Measurements from ENCODE around the gene PPFIBP1.
"Not testable (repeated sequence)": the region's sequence is repeated elsewhere in the genome, so short reads cannot be mapped to it uniquely, and the experiment has no call there.

PPFIBP1 gene

DNA sequence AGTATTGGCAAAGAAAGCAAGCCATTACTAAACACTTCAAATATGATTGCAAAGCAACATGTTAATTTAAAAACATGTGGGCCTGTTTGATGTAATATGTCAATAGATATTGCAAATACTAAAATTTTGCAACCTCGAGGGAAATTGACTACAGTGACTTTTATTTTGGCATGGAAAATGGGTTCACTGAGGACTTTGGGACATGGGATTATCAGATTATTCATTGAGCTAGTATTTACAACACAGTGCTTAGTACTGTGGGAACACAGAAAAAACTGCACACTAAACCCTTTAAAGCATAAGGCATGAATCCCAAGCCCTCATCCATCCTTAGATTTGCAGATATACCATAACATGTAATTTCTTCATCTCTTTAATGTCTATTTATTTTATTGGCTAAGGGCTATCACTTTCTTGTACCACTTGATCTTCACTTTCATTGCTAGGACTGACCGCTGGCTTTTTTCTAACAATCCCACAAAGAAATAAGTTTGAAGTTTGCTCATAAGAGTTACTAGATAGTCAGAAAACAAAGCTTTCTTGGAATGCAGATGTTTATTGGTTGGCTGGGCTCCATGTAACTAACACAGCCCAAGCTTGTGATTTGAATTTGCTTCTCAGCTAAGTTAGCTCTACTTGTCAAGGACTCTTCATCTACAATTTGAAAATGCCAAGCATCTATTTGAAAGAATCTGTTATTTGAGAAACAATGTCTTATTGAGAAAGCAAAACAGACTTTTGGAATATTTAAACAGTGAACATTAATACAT, 48.7 kb downstream of the PPFIBP1 start:
- DNase-seq, result no peak

DNA sequence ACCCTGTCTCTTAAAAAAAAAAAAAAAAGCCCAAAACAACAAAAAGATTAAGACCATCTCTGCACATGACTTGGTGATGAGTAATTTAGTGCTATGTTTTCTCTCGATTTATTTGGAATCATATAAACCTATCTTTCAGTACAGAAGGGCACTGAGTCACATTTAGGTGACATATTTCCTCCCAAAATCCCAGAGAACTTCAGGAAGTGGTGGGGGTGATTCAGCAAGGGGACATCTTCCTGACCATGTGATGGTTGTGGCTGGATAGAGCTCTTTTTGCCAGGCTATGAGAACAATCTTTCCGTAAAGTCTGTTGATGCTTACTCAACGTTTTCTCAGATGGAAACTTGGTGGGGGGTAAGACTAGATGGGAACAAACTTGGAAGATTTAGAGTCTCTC, 50.0 kb downstream of the PPFIBP1 start:
- no peak for DNase-seq

- DNase-seq, result no peak
Observed at GRCh38 chr12:27575090-27575761, 51.2 kb downstream of the PPFIBP1 start.

GRCh38 chr12:27575762-27576118, 51.7 kb downstream of the PPFIBP1 start:
- no peak for DNase-seq

- no peak for DNase-seq
Observed at GRCh38 chr12:27576667-27577347, 52.8 kb downstream of the PPFIBP1 start.

DNA sequence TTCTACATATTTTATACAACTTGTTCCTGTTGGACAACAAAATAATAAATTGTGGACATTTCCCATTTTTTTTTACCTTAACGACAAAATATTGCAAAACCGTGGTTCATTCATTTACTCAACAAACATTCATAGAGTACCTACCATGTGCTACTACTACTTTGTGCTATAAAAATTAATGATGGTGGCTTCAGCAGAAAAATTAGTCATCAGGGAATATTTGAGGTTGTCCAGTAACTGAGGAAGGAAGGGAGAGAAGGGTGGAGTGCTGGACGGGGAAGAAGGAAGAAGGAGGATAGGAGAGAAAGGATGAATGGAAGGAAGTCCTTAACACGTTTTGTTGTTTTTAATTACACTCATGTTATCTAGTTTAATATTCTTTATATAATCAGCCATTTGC, 53.7 kb downstream of the PPFIBP1 start:
- no peak for DNase-seq

- DNase-seq, result no peak
Observed at GRCh38 chr12:27578689-27579372, 54.8 kb downstream of the PPFIBP1 start.

- DNase-seq, result no peak
Observed at GRCh38 chr12:27580561-27581330, 56.7 kb downstream of the PPFIBP1 start.

DNA sequence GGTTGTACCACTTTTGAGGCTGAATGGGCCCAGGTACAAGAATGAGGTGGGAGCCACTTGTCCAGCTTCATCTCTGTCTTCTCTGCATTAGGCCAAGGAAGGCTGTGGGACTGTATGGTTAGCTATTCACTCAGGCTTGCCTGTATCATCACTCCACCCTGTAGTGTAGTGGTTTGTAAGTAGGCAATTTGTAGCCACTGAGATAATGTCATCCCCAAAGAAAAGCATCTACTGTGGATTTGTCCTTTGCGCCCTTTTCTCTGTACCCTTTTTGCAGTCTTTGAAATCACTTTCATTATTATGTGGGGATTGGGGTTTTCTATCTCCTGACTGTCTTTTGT, 57.3 kb downstream of the PPFIBP1 start:
- DNase-seq, result not testable (repeated sequence)

GRCh38 chr12:27581833-27582232, 57.8 kb downstream of the PPFIBP1 start:
- DNase-seq, result not testable (repeated sequence)

GRCh38 chr12:27582445-27582844, 58.4 kb downstream of the PPFIBP1 start:
- not testable (repeated sequence) for DNase-seq

DNA sequence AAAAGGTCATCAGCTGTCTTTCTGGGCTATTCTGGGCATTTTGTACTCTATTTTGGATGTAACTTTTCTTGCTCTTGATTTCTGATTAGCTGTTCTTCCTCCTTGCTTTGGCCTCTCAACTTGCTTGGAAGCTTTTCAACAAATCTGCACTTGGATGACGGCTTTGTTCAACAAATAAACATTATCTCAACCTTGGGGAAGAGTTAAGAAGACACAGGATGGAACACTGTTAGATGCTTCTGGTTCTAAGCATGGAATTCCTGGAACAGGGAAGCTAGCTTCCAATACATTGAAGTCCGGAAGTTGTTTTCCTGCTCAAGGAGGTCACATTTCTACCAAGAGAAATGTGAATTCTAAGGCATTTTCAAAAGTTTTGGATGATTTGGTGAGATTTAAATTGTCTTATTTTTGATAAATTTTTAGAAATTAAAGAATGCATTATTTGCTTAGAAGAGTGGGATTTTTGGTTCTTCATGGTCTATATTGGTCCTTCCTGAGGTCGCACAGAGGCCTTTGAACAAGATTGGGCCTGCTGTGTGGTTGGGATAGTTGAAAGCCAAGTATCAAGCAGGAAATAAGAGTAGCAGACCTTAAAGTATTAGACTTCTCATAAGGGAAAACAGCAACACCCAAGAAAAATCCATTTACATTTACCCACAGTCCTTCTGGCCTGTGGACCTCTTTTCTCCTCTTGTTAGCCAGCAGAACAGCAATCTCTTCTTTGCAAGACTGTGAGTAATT, 59.2 kb downstream of the PPFIBP1 start:
- no peak for DNase-seq

GRCh38 chr12:27583981-27584380, 60.0 kb downstream of the PPFIBP1 start:
- no peak for DNase-seq

DNA sequence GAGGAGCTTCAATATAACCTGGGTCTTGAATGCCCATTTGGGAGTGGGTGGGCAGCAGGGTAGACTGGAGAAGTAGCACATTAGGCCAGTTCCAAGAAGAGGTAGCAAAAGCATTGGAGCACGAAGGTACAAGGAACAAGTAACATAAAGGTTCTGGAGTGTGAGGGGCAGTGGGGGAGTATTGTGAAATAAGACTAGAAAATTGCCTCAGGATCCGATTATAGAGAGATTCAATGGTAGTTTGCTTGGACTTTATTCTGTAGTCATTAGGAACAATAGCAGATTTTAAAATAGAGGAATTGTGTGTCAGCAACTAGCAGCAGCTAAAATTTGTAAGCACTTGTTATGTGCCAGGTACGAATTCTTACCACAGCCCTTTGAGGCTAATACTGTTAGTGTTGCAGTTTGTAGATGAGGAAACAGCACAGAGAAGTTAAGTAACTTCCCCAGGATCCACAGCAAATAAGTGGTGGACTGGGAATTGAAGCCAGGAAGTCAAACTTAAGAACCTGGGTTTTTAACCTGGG, 61.8 kb downstream of the PPFIBP1 start:
- DNase-seq, result no peak

GRCh38 chr12:27588075-27588730, 64.2 kb downstream of the PPFIBP1 start:
- not testable (repeated sequence) for DNase-seq

GRCh38 chr12:27588776-27589175, 64.8 kb downstream of the PPFIBP1 start:
- DNase-seq, result no peak

DNA sequence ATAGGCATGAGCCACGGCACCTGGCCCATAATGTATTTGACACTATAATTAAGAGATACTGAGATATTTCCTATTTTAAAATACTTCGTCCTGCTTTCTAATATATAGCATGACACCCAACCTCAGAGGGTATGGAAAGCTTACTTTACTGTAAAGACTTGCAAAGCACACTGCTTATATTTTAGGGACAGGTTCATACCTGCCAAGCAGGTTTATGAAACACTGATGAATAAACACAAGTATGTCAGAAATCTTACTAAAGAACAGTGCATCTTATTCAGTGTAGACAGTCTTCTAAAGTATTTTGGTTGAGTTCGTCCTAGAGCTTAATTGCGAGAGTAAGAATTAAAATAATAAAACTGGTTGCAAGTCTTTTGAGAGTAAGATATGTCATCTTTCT, 65.4 kb downstream of the PPFIBP1 start:
- no peak for DNase-seq

- DNase-seq, result not testable (repeated sequence)
Observed at GRCh38 chr12:27591698-27592097, 67.7 kb downstream of the PPFIBP1 start.

- no peak for DNase-seq
Observed at GRCh38 chr12:27592548-27592947, 68.5 kb downstream of the PPFIBP1 start.

- no peak for DNase-seq
Observed at GRCh38 chr12:27593266-27593665, 69.3 kb downstream of the PPFIBP1 start.

GRCh38 chr12:27595231-27595642, 71.2 kb downstream of the PPFIBP1 start:
- DNase-seq, result no peak

Measured in activated effector memory CD4-positive, alpha-beta T cell treated with Interleukin-2 at 50 U/mL for 16 hours (primary cell).